Left lung (tissue), 10 donors: ENCODE results near the gene LRRC4B. TPM values are rescaled to one million over a fixed set of nuclear protein-coding genes. Genes with fewer than 3 reads are reported as not detected.

Experiments
- ATAC-seq: fragments of 200-7000 bp; cut with Tn5 transposase; one replicate; pipeline ENCODE4 v1.9.1; 2020; ENCODE audit warnings: moderate library complexity
- DNase-seq, 4 donors: peaks; one replicate each; pipeline ENCODE4 v3.0.0-alpha.2; 2013 to 2020
- H3K27ac ChIP-seq, 2 donors: fragments of 200-600 bp; sonication (generic) in 1 of 2; one replicate each; pipeline versions ENCODE4 v1.5.0 to v1.8.0; 2020 to 2021
- H3K27me3 ChIP-seq, 2 donors: fragments of 200-600 bp; sonication (generic) in 1 of 2; one replicate each; pipeline versions ENCODE4 v1.5.0 to v1.8.0; 2020 to 2021
- H3K36me3 ChIP-seq, 2 donors: fragments of 200-600 bp; sonication (generic) in 1 of 2; one replicate each; pipeline versions ENCODE4 v1.5.0 to v1.8.0; 2020 to 2021
- H3K4me1 ChIP-seq, 2 donors: fragments of 200-600 bp; one replicate each; pipeline ENCODE4 v1.8.0; 2021
- H3K4me3 ChIP-seq, 2 donors: fragments of 200-600 bp; sonication (generic) in 1 of 2; one replicate each; pipeline versions ENCODE4 v1.5.0 to v1.8.0; 2020 to 2021; ENCODE audit warnings: mild to moderate bottlenecking in 1 of 2
- H3K9me3 ChIP-seq, 2 donors: fragments of 200-600 bp; sonication (generic) in 1 of 2; one replicate each; pipeline versions ENCODE4 v1.5.0 to v1.8.0; 2020 to 2021
- intact Hi-C, 2 donors: fragments of 100-400 bp; cut with DNase I; formaldehyde crosslinking; loops; one replicate each; pipeline versions ENCODE4 v1.11.2 to v1.14.2; 2022
- polyA plus RNA-seq, 6 donors: library from polyadenylated mRNA; unstranded; fragments of 120-200 nt; gene quantifications; one replicate each; pipeline ENCODE4 v1.2.1, GENCODE V29; 2013; ENCODE audit not compliant: insufficient read length in 6 of 6
- total RNA-seq, 2 donors: library from RNA; stranded (reverse); fragmentation: NEBNext Ultra II Directional; extraction: Animal tissue kit (Norgen Biotek cat#: 25700); gene quantifications; one replicate each; pipeline ENCODE4 v1.2.1, GENCODE V29; 2021
- TF ChIP-seq, protein P1 (sequence below), 2 donors: fragments of 200-600 bp; sonication (generic) in 1 of 2; IDR thresholded peaks; one replicate each; pipeline versions ENCODE4 v1.5.0 to v1.8.0; 2021; ENCODE audit warnings: antibody characterized with exemption in 2 of 2
- donor health status: DM: no; HTN: yes; CAD: no.
- donor health status: DM: no; HTN: no; CAD: no.

The LRRC4B gene
- total and polyA plus RNA-seq, 8 donors = 2.8 to 14.3 (median 10.0) TPM

DNA sequence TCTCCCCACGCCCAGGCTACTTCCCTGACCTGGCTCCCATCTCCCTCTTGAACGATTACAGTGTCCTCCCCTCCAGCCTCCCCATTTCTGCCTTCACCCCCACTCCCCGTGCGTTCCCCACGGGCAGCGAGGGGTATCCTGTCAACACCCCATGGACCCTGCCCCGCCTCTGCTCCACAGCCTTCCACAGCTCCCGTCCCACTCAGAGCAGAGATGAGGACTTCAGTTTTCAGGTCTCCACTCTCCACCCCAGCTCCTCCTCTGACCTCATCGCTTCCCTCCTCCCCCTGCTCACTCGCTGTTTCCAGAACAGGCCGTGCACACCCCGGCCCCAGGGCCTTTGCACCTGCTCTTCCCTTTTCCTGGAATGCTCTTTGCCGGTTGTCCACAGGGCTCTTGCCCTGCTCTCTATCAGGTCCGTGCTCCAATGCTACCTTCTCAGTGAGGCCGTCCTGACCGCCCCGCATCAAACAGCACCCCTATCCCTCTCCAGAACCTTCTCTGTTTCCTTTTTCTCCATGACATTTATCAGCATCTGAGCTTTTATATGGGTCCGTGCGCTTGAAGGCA is 15.0 kb downstream of the LRRC4B start:
- H3K27ac ChIP-seq = no peak overlapping the region
- ATAC-seq (no peak), DNase-seq (no peak)
- intact Hi-C loops = no loop called here
- H3K36me3 ChIP-seq = no peaks in the 10 kb centered on the region
- peaks cover 0 to 11% of the 10 kb centered on the region in 2 donors for H3K4me1 ChIP-seq
- no peaks in the 10 kb centered on the region for H3K9me3 ChIP-seq
- no peak overlapping the region for H3K4me3 ChIP-seq
- TF ChIP-seq, protein P1, sequence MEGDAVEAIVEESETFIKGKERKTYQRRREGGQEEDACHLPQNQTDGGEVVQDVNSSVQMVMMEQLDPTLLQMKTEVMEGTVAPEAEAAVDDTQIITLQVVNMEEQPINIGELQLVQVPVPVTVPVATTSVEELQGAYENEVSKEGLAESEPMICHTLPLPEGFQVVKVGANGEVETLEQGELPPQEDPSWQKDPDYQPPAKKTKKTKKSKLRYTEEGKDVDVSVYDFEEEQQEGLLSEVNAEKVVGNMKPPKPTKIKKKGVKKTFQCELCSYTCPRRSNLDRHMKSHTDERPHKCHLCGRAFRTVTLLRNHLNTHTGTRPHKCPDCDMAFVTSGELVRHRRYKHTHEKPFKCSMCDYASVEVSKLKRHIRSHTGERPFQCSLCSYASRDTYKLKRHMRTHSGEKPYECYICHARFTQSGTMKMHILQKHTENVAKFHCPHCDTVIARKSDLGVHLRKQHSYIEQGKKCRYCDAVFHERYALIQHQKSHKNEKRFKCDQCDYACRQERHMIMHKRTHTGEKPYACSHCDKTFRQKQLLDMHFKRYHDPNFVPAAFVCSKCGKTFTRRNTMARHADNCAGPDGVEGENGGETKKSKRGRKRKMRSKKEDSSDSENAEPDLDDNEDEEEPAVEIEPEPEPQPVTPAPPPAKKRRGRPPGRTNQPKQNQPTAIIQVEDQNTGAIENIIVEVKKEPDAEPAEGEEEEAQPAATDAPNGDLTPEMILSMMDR (IDR thresholded peaks at IDR 0.05) = no peak
- peaks cover 0 to 97% of the 10 kb centered on the region in 2 donors for H3K27me3 ChIP-seq

DNA sequence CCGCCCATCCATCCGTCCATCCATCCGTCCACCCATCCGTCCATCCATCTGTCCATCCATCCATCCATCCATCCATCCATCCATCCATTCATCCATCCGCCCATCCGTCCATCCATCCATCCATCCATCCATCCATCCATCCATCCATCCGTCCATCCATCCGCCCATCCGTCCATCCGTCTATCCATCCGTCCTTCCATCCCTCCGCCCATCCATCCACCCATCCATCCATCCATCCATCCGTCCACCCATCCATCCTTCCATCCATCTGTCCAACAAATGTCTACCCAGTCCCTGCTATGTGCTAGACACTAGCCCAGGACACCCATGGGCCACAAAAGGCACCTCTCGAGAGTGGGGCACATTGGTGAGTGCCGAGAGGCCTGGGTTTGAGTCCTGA is 15.7 kb downstream of the LRRC4B start:
- Histone ChIP-seq H3K27me3 (peaks cover 0 to 99% of the 10 kb centered on the region in 2 donors), H3K9me3 (no peaks in the 10 kb centered on the region), H3K4me1 (peaks cover 0 to 11% of the 10 kb centered on the region in 2 donors), H3K27ac (no peak overlapping the region), H3K36me3 (no peaks in the 10 kb centered on the region), H3K4me3 (no peak overlapping the region)
- TF ChIP-seq, protein P1 (IDR thresholded peaks at IDR 0.05) = no peak
- DNase-seq (no peak), ATAC-seq (no peak)
- intact Hi-C loops = no loop called here

DNA sequence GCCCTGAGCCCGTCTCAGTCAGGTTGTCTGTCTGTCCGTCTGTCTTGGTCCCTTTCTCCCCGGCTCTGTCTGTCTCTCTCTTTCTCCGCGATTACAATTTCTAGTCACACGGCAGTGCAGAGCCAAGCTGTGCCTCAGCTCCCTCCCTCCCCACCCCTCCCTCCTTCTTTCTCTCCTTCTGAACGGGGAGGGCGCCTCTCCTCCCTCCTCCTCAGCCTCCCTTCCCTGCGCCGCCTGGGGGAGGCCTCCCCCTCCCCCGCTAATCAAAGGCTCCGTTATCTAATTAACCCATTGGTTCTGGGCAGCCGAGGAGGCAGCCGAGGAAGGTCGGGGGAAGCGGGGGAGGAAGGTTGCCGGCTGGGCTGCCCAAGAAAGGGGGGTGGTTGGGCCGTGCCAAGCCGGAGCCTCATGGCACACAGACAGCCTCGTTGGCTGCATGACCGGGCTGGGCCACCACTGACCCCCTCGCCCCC is 16.5 kb downstream of the LRRC4B start:
- DNase-seq (peak in 2 of 4 donors; percentile 45 to 67), ATAC-seq (no peak)
- TF ChIP-seq, protein P1 (IDR thresholded peaks at IDR 0.05) = no peak
- Histone ChIP-seq H3K9me3 (no peaks in the 10 kb centered on the region), H3K27me3 (peaks cover 0 to 99% of the 10 kb centered on the region in 2 donors), H3K27ac (no peak overlapping the region), H3K4me1 (peaks cover 0 to 10% of the 10 kb centered on the region in 2 donors), H3K36me3 (no peaks in the 10 kb centered on the region), H3K4me3 (no peak overlapping the region)
- intact Hi-C loops = no loop called here

DNA sequence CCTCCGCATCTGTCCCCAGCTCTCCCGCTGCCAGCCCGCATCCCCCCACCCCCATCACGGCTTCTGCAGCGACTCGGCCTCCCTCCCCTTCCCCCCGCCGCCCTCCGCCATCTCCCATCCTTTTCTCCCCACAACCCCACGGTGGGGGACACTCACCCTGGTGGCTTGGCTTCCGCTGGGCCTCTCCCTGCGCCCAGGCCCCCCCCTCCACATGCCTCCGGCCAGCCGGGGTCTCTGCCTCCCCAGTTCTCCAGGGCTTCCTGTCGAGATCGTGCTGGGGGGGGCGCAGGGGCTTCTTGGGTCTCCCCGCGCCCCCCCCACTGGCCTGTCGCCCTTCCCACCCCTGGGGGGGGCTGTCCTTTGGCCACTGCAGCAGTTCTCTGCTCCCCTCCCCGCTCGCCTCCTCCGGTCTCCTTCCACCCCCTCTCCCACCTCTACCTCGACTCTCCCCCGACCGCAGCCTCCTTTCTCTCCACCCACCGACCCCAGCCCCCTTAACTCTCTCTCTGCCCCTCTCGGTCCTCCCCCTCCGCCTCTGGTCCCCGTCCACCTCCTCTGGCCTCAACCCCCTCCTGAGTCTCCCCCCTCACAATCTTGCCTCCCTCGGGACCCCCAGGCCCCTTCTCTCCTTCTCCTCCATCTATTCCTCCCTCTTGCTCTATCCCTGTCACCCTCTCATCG is 17.1 kb downstream of the LRRC4B start:
- Histone ChIP-seq H3K9me3 (no peaks in the 10 kb centered on the region), H3K4me1 (peaks cover 0 to 4% of the 10 kb centered on the region in 2 donors), H3K27me3 (peaks cover 0 to 95% of the 10 kb centered on the region in 2 donors), H3K4me3 (peak overlapping the region in 1 of 2 donors; percentile 6), H3K27ac (no peak overlapping the region), H3K36me3 (no peaks in the 10 kb centered on the region)
- ATAC-seq (no peak), DNase-seq (no peak)
- TF ChIP-seq, protein P1 (IDR thresholded peaks at IDR 0.05) = no peak
- intact Hi-C loops = no loop called here

DNA sequence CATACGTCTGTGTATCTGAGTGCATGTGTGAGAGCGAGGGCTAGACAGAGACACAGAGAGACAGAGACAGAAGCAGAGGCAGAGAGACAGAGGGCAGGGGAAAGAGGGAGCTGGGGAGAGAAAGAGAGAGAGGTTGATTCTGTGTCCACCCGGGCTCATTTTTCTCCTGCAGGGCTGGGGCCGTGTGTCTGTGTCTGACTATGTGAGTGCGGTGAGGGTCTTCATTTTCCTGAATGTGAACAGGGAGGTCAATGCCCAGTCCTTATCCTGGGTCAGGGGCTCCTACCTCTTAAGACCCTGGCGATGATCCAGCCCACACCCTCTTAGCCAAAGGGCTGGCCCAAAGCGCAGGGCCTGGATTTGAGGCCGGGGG is 17.7 kb downstream of the LRRC4B start:
- TF ChIP-seq, protein P1 (IDR thresholded peaks at IDR 0.05) = no peak
- Histone ChIP-seq H3K36me3 (no peaks in the 10 kb centered on the region), H3K27ac (no peak overlapping the region), H3K4me3 (peak overlapping the region in 1 of 2 donors; percentile 6), H3K4me1 (no peaks in the 10 kb centered on the region), H3K27me3 (peaks cover 0 to 89% of the 10 kb centered on the region in 2 donors), H3K9me3 (no peaks in the 10 kb centered on the region)
- intact Hi-C loops = no loop called here
- DNase-seq = no peak
- ATAC-seq = no peak
